Bone marrow (tissue), 2 donors: ENCODE data around the gene OCIAD1.
A peak's percentile ranks its signal among the peaks of the same experiment; 100 is the strongest.
"Not testable (repeated sequence)": the region's sequence is repeated elsewhere in the genome, so short reads cannot be mapped to it uniquely, and the experiment has no call there.

Source experiments
- DNase-seq, 2 donors: peaks; one replicate each; lab custom pipeline; 2025; lab: John Stamatoyannopoulos, UW

OCIAD1 gene

DNA sequence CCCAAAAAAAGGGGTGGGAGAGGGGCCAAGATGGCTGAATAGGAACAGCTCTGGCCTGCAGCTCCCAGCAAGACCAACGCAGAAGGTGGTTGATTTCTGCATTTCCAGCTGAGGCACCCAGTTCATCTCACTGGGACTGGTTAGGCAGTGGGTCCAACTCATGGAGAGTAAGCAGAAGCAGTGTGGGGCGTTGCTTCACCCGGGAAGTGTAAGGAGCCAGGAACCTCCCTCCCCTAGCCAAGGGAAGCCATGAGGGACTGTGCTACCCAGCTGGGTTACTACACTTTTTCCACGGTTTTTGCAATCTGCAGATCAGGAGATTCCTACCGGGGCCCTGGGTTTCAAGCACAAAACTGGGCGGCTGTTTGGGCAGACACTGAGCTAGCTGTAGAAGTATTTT, 13.9 kb upstream of the OCIAD1 start:
- DNase-seq = no peak

DNA sequence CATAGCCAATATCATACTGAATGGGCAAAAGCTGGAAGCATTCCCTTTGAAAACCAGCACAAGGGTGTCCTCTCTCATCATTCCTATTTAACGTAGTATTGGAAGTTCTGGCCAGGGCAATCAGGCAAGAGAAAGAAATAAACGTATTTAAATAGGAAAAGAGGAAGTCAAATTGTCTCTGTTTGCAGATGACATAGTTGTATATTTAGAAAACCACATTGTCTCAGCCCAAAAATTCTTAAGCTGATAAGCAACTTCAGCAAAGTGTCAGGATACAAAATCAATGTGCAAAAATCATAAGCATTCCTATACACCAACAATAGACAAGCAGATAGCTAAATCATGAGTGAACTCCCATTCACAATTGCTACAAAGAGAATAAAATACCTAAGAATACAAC, 9.5 kb upstream of the OCIAD1 start:
- DNase-seq = peak in 1 of 2 donors; percentile 11

DNA sequence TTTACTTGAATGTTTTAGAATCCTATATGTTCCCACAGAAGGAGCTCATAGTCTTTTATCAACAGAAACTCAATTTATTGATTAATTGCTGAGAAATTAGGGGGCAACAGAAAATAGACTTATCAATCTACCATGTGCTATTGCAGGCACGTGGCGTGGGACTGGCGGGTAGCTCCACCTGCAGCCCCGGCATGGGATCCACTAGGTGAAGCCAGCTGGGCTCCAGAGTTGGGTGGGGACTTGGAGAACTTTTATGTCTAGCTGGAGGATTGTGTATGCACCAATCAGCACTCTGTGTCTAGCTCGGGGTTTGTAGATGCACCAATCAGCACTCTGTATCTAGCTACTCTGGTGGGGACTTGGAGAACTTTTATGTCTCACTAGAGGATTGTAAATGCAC, 3.3 kb upstream of the OCIAD1 start:
- DNase-seq = no peak

DNA sequence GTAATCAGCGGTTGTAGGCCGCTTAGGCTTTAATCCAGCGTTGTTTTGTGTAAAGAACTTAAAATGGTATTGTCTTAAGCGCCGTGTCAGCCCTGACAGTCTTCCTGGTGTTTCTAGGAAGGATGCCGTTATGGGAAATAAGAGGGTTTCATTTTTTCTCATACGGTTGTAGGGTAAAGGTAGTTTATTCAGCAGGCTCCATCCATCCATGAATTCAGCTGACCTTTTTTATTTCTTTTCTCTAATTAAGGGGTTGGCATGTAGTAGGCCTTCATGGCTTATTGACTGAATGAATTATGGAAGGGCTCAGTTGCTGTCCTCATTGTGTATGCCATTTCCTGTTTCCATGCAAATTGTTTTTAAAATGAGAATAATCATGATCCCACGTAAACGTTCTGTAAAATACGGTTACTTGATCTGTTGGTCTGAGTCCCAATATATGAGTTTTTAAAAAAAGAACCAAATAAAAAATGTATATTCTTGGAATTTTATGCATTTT, 693 bp downstream of the OCIAD1 start:
- no peak for DNase-seq

DNA sequence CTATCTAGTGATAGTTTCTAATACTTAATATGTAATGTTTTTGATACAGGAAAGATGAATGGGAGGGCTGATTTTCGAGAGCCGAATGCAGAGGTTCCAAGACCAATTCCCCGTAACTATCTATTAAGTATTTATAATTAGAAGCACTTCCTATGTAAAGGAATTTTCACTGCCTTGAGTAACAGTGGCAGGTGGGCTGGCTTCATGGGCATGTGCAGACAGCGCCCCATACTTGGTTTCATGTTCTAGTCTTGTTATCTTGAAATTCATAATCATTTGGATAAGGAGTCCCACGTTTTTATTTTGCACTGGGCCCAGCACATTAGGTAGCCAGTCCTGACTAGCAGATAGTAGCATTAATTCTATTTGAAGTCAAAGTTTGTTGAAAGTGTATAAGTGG, 1.7 kb downstream of the OCIAD1 start:
- no peak for DNase-seq

DNA sequence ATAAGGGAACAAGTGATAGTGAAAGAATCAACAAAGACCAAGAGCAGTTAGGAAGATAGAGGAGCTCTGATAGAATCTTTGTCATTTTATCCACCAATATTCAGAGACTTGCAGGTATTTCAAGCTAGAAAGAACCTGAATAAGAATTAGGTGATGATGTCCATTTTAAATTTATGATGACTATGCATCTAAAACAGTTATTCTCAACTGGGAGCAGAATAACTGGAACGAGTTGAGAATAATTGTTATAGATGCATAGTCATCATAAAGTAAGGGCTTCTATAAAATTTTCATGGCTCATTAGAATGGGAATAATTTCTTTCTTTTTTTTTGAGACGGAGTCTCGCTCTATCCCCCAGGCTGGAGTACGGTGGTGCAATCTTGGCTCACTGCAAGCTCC, 5.8 kb downstream of the OCIAD1 start:
- no peak for DNase-seq

DNA sequence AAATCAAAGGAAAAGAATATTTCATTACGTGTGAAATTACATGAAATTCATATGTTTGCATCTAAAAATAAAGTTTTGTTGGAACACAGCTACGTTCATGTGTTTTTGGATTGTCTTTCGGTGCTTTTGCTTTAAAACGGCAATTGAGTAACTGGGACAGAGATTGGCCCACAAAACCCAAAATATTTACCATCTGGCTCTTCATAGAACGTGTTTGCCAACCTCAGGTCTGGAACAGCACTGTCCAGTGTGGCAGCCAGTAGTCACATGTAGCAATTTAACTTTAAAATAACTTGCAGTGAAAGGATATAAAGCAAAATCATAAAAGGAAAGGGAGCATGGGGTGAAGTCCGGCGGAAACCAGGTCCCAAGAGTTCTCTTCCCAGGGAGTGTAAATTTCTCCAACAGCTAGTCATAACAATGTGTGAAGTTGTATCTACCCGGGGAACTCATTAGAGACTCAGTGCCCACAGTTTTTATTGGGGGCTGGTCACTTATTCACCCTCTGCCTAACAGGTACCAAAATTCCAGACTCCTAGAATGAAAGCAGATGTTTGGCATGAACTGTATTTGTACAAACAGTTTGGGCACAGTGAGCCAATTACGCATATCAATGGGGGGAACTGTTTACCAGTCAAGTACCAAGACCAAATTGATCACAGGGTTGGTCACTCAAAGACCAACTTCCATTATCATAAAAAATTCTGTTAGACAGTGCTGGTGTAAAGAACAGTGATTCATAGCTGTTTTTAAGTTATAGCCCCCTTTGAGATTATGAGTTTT, 10.3 kb downstream of the OCIAD1 start:
- DNase-seq = no peak

DNA sequence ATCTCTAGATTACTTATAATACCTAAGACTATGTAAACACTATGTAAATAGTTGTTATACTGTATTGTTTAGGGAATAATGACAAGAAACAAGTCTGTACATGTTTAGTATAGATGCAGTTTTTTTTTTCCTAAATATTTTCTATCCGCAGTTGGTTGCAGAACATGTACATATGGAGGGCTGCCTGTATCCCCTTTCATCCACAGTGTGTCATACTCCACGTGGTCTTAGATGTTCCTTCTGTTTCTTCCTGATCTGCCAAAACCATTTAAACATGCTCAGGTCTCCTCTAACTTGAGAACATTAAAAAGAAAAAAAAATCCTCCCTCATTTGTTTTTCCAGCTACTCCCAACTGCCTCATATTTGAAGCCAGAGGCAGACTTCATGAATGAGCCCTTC, 14.0 kb downstream of the OCIAD1 start:
- DNase-seq = no peak

DNA sequence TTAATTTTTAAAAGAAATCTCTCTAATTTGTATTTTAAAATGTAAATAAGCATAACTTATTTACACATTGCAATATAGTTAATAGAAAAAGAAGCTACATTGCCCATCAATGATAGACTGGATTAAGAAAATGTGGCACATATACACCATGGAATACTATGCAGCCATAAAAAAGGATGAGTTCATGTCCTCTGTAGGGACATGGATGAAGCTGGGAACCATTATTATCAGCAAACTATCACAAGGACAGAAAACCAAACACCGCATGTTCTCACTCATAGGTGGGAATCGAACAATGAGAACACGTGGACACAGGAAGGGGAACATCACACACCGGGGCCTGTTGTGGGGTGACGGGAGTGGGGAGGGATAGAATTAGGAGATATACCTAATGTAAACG, 17.9 kb downstream of the OCIAD1 start:
- DNase-seq = not testable (repeated sequence)

DNA sequence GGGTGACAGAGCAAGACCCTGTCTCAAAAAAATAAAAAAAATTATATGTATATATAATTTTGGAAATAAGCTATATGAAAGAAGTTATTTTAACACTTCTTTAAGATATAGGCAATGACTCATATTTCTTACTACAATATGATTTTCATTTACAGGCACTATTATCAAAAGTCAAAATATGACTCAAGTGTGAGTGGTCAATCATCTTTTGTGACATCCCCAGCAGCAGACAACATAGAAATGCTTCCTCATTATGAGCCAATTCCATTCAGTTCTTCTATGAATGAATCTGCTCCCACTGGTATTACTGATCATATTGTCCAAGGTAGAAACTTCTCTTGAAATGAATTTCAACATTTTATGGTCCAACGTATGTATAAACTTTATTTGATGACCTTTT, 20.8 kb downstream of the OCIAD1 start:
- DNase-seq = no peak

DNA sequence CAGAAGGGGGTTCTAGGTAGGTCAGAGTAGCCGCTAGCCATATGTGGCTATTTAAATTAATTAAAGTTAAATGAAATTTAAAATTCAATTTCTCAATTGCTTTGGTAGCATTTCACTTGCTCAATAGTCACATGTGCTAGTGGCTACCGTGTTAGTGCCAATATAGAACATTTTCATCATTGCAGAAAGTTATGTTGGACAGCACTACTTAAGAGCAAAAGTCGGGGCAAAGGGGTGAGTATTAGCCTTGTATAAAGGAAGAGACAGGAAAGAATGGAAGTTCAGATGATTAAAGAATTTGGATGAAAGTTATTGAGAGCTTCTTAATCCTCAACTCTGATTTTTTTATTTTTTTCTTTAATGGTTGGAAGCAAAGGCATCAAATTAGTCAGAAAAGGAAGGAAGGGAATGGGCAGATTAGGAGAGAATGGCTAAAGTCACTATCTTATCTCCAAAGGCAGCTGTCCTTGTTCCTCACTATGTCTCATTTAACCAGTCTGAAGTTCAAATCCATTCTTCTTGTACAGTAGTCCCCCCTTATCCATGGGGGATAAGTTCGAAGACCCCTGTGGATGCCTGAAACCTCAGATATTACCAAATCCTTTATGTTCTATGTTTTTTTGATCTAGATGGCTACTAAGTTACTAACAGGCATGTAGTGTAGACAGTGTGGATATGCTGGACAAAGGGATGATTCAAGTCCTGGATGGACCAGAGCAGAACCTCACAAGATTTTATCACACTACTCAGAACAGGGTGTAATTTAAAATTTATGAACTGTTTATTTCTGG, 22.9 kb downstream of the OCIAD1 start:
- no peak for DNase-seq

DNA sequence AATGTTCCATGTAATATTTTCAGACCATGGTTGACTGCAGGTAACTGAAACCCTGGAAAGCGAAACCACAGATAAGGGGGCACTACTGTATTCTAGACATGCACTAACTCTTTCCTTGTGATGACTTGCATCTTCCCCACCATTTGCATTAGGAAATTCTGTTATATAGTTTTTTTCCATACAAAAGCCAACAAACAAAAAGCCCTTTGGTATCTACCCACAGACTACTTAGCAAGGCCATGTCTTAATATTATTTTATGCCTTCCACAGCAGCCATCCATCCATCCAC, 23.5 kb downstream of the OCIAD1 start:
- no peak for DNase-seq

DNA sequence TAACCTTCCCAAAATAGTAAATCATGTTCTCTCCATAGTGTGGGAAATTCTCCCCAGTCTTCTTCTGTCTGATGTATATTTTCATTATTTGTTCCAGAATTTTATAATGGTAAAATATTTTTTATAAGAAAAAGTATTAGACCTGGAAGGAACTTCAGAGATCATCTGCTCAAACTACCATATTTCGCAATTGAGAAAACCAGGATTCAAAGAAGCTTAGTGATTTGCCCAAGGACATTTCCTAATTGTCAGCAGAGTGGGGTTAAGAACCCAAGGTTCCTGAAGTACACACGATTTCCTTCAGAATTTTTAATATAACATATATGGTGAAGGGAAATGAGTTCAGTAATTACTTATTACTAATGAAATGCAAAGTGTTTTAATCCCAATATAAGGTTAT, 24.1 kb downstream of the OCIAD1 start:
- DNase-seq = no peak

DNA sequence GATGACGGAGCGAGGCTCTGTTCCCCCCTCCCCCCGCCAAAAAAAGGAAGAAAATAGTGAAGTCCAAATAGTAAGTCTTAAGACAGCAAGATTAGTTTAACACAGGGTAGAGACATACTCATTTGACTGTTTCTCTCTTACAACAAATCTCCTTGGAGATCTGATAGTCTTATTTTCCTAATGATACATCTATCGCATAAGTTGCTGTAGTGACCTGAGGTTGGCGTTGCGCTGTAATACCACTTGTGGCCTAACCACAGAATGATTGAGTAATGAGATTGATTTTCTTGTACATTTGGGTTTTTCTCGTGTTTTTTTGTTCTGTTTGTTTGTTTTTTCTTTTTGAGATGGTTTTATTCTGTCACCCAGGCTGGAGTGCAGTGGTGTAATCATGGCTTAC, 27.2 kb downstream of the OCIAD1 start:
- DNase-seq = no peak

DNA sequence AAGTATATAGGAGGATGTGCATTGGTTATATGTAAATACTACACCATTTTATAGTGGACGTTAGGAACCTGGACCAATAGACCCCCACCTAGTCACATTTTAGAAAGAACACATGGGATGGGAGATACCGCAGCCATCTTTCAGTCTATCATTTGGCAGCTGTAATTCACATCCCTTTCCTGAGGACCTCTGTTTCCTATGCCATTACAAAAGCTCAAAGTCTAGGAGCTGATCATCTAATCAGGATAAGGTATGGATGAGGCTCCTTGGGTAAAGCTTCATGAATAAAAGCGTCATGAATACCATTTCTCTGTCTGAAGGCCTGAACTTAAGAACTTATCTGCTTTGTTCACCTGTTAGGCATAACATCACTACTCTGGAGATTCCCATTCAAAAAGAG, 31.1 kb downstream of the OCIAD1 start:
- no peak for DNase-seq

DNA sequence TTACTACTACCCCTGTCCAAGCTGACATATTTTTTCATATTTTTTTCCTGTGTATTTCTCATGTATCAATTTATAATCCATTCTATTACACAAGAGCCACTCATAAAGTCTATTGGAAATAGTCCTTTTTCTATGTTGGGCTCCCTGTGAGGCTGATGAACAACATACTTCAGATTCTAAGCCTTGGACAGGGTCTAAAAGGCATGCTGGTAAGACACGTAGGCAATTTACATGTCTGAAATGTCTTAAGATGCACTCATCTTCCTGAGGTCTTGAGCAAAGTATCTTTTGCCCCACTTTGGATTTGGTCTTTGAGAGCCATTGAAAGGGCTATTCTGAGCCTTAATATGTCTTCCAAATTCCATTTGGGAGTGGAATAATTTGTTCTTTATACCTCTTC, 31.8 kb downstream of the OCIAD1 start:
- DNase-seq = no peak

DNA sequence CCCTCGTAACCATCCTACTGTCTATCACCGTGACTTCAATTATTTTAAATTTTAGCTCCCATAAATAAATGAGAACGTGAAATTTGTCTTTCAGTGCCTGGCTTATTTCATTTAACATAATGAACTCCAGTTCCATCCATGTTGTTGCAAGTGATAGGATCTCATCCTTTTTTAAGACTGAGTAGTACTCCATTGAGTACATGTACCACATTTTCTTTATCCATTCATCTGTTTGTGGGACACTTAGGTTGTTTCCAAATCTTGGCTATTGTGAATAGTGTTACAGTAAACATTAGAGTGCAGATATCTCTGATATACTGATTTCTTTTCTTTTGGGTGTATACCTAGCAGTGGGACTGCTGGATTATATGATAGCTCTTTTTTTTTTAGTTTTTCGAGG, 32.8 kb downstream of the OCIAD1 start:
- DNase-seq = no peak

DNA sequence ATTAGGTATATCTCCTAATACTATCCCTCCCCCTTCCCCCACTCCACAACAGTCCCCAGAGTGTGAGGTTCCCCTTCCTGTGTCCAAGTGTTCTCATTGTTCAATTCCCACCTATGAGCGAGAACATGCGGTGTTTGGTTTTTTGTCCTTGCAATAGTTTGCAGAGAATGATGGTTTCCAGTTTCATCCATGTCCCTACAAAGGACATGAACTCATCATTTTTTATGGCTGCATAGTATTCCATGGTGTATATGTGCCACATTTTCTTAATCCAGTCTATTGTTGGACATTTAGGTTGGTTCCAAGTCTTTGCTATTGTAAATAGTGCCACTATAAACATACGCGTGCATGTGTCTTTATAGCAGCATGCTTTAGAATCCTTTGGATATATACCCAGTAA, 33.8 kb downstream of the OCIAD1 start:
- not testable (repeated sequence) for DNase-seq

DNA sequence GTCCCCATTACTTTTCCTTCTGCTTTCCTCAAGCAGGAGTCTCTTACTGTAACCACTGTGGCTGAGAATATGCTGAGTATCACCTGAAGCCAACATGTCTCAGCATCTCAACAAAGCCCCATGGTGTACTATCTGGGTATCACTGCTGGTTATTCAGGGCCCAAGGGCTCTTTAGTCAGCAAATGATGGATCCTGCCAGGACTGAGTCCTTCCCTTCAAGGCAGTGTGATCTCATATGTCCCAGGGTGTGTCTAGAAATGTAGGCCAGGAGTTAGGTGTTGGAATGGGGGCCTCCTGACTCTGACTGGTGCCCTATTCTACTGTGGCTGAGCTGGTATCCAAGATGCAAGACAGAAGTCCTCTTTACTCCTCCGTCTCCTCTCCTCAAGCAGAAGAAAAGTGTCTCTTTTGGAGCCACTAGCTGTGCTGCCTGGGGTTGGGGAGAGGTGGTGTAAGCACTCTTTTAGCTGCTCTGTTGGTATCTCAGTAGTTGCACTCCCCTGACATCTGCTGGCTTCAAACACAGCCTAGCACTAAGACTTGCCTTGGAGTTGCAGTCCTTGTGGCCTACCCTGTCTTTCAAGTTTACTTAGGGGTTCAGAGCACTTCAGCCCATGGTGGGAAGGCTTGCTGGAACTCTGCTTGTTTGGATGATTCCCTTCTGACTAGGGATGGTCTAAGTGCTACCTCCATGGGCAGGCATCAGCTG, 47.1 kb downstream of the OCIAD1 start:
- no peak for DNase-seq

DNA sequence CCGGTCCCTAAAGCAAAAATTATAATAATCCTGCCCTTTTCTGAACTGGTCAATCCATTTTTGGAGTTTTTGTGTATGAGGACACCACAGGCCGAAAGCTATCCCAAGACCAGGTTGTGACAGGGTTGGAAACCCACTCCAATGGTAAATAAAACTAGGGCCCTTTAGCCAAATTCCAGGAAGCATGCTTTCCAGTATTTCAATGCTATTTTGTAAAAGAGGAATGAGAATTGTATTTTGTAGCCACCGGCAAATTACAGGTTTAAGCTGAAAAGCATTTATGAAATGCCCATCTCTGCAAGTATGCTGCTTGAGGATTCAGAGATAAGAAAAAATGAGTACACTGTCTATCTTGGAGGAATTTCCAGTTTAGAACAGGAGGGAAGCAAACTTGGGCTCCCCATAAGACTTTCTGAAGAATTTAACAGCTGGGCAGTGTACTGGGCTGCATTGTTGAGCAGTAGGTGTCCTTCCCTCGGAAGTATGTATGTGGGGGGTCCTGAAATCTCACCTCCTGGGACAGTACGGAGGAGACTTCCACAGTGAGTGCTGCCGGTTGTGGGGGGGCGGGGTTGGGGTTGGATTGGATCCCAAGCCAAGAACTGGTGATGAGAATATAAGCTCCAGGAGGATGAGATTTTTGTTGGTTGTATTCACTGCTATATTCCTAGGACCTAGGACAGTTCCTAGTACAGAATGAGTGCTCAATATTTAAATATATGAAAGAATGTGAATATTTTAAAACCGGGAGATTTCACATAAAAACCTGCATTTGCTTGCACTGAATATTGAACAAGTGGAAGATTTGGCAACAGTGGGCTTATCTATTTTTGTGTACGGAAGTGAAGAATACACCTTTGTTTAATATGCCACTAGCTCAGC, 48.9 kb downstream of the OCIAD1 start:
- DNase-seq = no peak

DNA sequence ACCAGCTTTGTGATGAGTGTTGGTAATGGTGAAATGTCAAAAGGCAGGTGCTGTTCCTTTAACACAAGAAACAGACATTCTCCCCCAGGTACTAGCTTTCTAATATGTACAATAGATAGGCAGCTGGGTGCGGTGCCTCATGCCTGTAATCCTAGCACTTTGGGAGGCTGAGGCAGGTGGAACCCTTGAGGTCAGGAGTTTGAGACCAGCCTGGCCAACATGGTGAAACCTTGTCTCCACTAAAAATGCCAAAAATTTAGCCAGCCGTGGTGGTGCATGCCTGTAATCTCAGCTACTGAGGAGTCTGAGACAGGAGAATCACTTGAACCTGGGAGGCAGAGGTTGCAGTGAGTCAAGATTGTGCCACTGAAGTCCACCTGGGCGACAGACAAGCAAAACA, 50.8 kb downstream of the OCIAD1 start:
- not testable (repeated sequence) for DNase-seq

DNA sequence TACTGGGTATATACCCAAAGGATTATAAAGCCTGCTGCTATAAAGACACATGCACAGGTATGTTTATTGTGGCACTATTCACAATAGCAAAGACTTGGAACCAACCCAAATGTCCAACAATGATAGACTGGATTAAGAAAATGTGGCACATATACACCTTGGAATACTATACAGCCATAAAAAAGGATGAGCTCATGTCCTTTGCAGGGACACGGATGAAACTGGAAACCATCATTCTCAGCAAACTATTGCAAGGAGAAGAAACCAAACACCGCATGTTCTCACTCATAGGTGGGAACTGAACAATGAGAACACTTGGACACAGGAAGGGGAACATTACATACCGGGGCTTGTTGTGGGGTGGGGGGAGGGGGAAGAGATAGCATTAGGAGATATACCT, 58.9 kb downstream of the OCIAD1 start:
- not testable (repeated sequence) for DNase-seq
